Coronary artery (tissue), 2 donors: ENCODE results near the gene ADAMTS18.
"Not testable (repeated sequence)": the region's sequence is repeated elsewhere in the genome, so short reads cannot be mapped to it uniquely, and the experiment has no call there.

ENCODE experiments used
- DNase-seq: peaks from one replicate; pipeline ENCODE4 v3.0.0-alpha.2; 2017; ENCODE audit warnings: low spot score
- H3K27ac ChIP-seq, 2 donors: fragments of 200-600 bp; sonication (generic); one replicate each; pipeline ENCODE4 v1.5.1; 2016 to 2019
- H3K4me3 ChIP-seq: fragments of 200-600 bp; sonication (generic); 2 replicates; pipeline ENCODE4 v1.5.1; 2016; ENCODE audit warnings: mild to moderate bottlenecking, moderate library complexity
- TF ChIP-seq, protein P1 (sequence below): fragments of 200-600 bp; sonication (generic); IDR thresholded peaks from one replicate; pipeline ENCODE4 v1.5.1; 2019; ENCODE audit warnings: antibody characterized with exemption

Gene ADAMTS18

DNA sequence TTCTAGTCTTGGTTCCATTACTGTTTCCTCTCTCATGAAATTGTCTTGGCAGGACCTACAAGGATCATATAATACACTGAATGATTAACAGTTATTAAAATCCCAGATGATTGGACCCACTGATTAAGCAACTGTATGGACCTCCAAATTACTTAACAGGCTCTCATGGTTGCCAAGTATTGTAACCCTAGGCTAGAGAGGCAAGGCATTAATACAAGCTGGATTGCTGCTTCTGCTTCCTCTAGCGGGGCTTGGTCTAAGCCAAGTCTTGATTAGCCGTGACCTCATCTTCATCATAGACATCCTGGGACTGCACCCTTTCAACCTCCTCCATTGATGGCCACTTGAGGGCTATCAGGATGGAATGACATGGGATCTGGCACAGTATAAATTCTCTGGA lies 188.7 kb downstream of the ADAMTS18 start:
- no peak for DNase-seq
- Histone ChIP-seq H3K27ac (no peak overlapping the region), H3K4me3 (no peak overlapping the region)
- TF ChIP-seq, protein P1, sequence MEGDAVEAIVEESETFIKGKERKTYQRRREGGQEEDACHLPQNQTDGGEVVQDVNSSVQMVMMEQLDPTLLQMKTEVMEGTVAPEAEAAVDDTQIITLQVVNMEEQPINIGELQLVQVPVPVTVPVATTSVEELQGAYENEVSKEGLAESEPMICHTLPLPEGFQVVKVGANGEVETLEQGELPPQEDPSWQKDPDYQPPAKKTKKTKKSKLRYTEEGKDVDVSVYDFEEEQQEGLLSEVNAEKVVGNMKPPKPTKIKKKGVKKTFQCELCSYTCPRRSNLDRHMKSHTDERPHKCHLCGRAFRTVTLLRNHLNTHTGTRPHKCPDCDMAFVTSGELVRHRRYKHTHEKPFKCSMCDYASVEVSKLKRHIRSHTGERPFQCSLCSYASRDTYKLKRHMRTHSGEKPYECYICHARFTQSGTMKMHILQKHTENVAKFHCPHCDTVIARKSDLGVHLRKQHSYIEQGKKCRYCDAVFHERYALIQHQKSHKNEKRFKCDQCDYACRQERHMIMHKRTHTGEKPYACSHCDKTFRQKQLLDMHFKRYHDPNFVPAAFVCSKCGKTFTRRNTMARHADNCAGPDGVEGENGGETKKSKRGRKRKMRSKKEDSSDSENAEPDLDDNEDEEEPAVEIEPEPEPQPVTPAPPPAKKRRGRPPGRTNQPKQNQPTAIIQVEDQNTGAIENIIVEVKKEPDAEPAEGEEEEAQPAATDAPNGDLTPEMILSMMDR, result no peak

DNA sequence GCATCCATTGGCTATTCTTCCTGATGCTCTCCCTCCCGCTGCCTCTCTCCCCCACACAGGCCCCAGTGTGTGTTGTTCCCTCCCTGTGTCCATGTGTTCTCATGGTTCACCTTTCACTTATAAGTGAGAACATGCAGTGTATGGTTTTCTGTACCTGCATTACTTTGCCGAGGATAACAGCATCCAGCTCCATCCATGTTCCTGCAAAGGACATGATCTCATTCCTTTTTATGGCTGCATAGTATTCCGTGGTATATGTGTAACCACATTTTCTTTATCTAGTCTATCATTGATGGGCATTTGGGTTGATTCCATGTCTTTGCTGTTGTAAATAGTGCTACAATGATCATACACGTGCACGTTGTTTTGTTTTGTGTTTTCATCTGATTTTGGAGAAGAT lies 192.4 kb downstream of the ADAMTS18 start:
- not testable (repeated sequence) for H3K4me3 ChIP-seq, DNase-seq, H3K27ac ChIP-seq

DNA sequence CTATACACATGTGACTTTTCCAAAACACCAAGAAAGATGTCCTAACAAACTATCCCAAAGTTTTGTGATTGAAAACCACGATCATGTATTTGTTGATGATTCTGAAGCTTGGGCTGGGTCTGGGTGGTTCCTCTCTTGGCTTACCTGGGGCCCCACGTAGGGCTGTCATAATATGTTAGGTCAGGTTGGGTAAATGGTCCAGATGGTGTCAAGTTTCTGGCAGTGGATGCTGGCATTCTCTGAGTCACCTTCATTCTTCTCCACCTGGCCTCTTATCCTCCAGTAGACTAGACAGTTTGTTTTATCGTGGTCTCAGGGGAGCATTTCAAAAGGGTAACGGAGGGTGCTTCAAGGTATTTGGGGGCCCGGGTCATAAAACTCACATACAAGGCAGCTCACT lies 196.2 kb downstream of the ADAMTS18 start:
- DNase-seq, result no peak
- TF ChIP-seq, protein P1, result no peak
- H3K4me3 ChIP-seq, result no peak overlapping the region
- no peak overlapping the region for H3K27ac ChIP-seq

DNA sequence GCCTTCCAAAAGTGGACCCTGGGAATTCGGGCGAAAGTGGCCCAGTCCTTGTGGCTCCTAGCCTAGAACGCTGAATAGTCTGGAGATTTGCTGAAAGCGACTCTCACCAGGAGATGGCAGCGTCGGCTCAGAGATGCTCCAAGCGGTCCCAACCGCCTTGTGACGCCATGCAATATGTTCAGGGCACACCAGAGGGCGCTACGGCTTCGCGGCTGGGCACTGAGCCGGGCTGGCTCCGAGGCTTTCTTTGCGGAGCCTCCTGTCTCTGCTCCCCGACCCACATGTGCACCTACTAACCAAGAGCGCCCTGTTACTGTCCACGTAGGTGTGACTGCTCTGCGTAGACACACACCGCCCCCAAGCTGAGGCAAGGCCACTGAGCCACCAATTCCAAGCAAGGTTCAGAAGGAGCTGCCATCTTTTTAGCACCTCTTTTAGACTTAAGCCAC lies 198.7 kb downstream of the ADAMTS18 start:
- Histone ChIP-seq H3K4me3 (peak overlapping the region; percentile 57), H3K27ac (no peak overlapping the region)
- TF ChIP-seq, protein P1, result peak; percentile 91
- DNase-seq, result peak; percentile 77

DNA sequence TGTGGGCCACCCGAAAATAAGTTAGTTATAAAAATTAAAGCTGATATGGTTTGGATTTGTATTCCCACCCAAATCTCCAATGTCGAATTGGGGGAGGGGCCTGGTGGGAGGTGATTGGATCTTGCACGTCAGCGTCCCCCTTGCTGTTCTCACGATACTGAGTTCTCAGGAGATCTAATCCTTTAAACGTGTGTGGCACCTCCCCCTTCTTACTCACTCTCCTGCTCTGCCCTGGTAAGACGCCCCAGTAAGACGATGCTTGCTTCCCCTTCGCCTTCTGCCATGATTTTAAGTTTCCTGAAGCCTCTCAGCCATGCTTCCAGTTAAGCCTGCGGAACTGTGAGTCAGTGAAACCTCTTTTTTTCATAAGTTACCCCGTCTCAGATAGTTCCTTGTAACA lies 200.2 kb downstream of the ADAMTS18 start:
- H3K4me3 ChIP-seq, result no peak overlapping the region
- no peak for DNase-seq

DNA sequence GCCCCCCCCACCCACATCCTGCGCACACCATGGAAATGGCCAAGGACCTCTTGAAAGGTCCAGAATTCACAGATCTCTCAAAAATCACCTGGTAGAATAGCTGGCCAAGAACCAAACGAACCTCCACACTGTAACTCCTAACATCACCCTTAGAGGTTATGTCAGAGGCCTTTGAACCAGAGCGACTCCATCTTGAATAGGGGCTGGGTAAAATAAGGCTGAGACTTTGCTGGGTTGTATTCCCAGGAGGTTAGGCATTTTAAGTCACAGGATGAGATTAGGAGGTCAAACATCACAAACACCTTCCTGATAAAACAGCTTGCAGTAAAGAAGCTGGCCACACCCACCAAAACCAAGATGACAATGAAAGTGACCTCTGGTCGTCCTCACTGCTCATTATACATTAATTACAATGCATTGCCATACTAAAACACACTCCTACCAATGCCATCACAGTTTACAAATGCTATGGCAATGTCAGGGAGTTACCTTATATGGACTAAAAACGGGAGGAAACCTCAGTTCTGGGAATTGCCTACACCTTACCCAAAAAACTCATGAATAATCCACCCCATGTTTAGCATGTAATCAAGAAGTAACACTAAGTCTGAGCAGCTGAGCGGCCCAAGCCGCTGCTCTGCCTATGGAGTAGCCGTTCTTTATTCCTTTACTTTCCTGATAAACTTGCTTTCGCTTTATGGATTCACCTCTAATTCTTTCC lies 200.9 kb downstream of the ADAMTS18 start:
- no peak overlapping the region for H3K4me3 ChIP-seq
- TF ChIP-seq, protein P1, result no peak
- H3K27ac ChIP-seq, result no peak overlapping the region
- DNase-seq, result no peak

More for the DNA sequence above, 200.2 kb downstream of the ADAMTS18 start:
- no peak overlapping the region for H3K27ac ChIP-seq
- TF ChIP-seq, protein P1, result no peak
